HepG2 (cell line): ENCODE data around the gene IL5RA. TPM values are rescaled to one million over a fixed set of nuclear protein-coding genes. Genes with fewer than 3 reads are reported as not detected.

ENCODE experiments used
- ATAC-seq: fragments of 200-7000 bp; cut with Tn5 transposase; 3 replicates; pipeline ENCODE4 v1.9.1; 2020; ENCODE audit warnings: mild to moderate bottlenecking, moderate library complexity
- BruUV-seq: library from RNA; stranded (reverse); fragments of 400-500 nt; replicated peaks from 2 replicates; lab custom pipeline; 2021; lab: Mats Ljungman, UMichigan
- CTCF ChIA-PET: fragments of 300-600 bp; formaldehyde crosslinking; extraction: SDS; loops from one replicate; lab custom pipeline; 2021; ENCODE audit warnings: low total read pairs, inconsistent platforms, low intra/inter-chr PET ratio; lab: Yijun Ruan, JAX
- POLR2A ChIA-PET: fragments of 350-600 bp; sonication (Branson Sonifier 250); formaldehyde crosslinking; loops from one replicate; lab custom pipeline; 2020; ENCODE audit warnings: antibody characterized with exemption, inconsistent platforms; lab: Yijun Ruan, JAX
- DNase-seq: peaks from one replicate; pipeline ENCODE4 v3.0.0-alpha.2; 2015; ENCODE audit warnings: low spot score
- FAIRE-seq: peaks from 3 replicates; lab custom pipeline; 2011; peaks lifted over from hg19 to GRCh38; lab: Jason Lieb, UNC
- H2AFZ ChIP-seq: one replicate; pipeline ENCODE4 v1.6.1; 2011; ENCODE audit warnings: low read length, inconsistent platforms
- H3K27ac ChIP-seq: fragments of 300-600 bp; 3 replicates; pipeline ENCODE4 v1.8.0; 2011; ENCODE audit warnings: mixed run types, mild to moderate bottlenecking, mixed read lengths, low read length, inconsistent platforms; ENCODE audit not compliant: insufficient read depth; ENCODE audit errors: extremely low read length
- H3K27me3 ChIP-seq, 2 experiments: fragments of 200-600 bp in 1 of 2; 2 replicates in 1 of 2; 3 replicates in 1 of 2; pipeline versions ENCODE4 v1.6.0 to v1.8.0; 2011; ENCODE audit warnings: low read length in 2 of 2, mild to moderate bottlenecking in 2 of 2, moderate library complexity in 2 of 2, inconsistent platforms in 1 of 2; ENCODE audit not compliant: insufficient read depth in 2 of 2, control insufficient read depth in 1 of 2
- H3K36me3 ChIP-seq, 2 experiments: fragments of 200-600 bp in 1 of 2; replicated peaks in 1 of 2; 2 replicates in 1 of 2; 3 replicates in 1 of 2; pipeline versions ENCODE4 v1.5.1 to v1.8.0; 2011; ENCODE audit warnings: low read length in 2 of 2, inconsistent platforms in 1 of 2; ENCODE audit not compliant: insufficient read depth in 2 of 2, control insufficient read depth in 1 of 2
- H3K4me1 ChIP-seq: 2 replicates; pipeline ENCODE4 v1.5.1; 2012; ENCODE audit warnings: low read length, inconsistent platforms; ENCODE audit not compliant: insufficient read depth
- H3K4me2 ChIP-seq: 2 replicates; pipeline ENCODE4 v1.6.0; 2011; ENCODE audit warnings: low read depth, low read length, inconsistent platforms
- H3K4me3 ChIP-seq, 3 experiments: fragments of 200-600 bp in 1 of 3; sonication (generic), shearing (Covaris generic) in 1 of 3; replicated peaks in 1 of 3; 2 replicates each; pipeline ENCODE4 v1.5.1; 2011 to 2016; ENCODE audit warnings: low read length in 3 of 3, inconsistent platforms in 2 of 3, low read depth in 2 of 3, mild to moderate bottlenecking in 2 of 3, control low read depth in 1 of 3, mixed read lengths in 1 of 3; ENCODE audit not compliant: insufficient read depth in 1 of 3
- H3K79me2 ChIP-seq: one replicate; pipeline ENCODE4 v1.6.1; 2011; ENCODE audit warnings: low read length, inconsistent platforms; ENCODE audit not compliant: insufficient read depth
- H3K9ac ChIP-seq: 2 replicates; pipeline ENCODE4 v1.6.0; 2011; ENCODE audit warnings: mild to moderate bottlenecking, low read depth, low read length, inconsistent platforms; ENCODE audit not compliant: insufficient read depth
- H3K9me3 ChIP-seq: 2 replicates; pipeline ENCODE4 v1.5.1; 2012; ENCODE audit warnings: mild to moderate bottlenecking, low read length
- H4K20me1 ChIP-seq: 2 replicates; pipeline ENCODE4 v1.6.0; 2011; ENCODE audit warnings: inconsistent platforms, mild to moderate bottlenecking, low read length, moderate library complexity; ENCODE audit not compliant: insufficient read depth
- HIVEP1 ChIP-seq: sonication (generic); formaldehyde crosslinking; IDR thresholded peaks from 2 replicates; pipeline ENCODE4 v1.4.0; 2020; ENCODE audit warnings: mild to moderate bottlenecking, missing genetic modification reagents
- MED13 ChIP-seq: sonication (generic); formaldehyde crosslinking; IDR thresholded peaks from 2 replicates; pipeline ENCODE4 v1.5.0; 2020; ENCODE audit warnings: missing genetic modification reagents
- POLR2AphosphoS2 ChIP-seq: IDR thresholded peaks from 2 replicates; pipeline ENCODE4 v1.6.1; 2011; ENCODE audit warnings: low read depth, low read length, improper control_type of control experiment
- SMAD1 ChIP-seq: sonication (generic); formaldehyde crosslinking; IDR thresholded peaks from 2 replicates; pipeline ENCODE4 v1.4.0; 2020; ENCODE audit warnings: missing genetic modification reagents, low read depth, mild to moderate bottlenecking, borderline replicate concordance
- SP4 ChIP-seq: sonication (generic); formaldehyde crosslinking; IDR thresholded peaks from 2 replicates; pipeline ENCODE4 v1.8.1; 2023; ENCODE audit warnings: mild to moderate bottlenecking, missing genetic modification reagents
- ZNF550 ChIP-seq: sonication (generic); formaldehyde crosslinking; IDR thresholded peaks from 2 replicates; pipeline ENCODE4 v1.4.0; 2020; ENCODE audit warnings: mild to moderate bottlenecking, missing genetic modification reagents, borderline replicate concordance
- ZNF777 ChIP-seq: sonication (generic); formaldehyde crosslinking; IDR thresholded peaks from 2 replicates; pipeline ENCODE4 v1.4.0; 2020; ENCODE audit warnings: missing genetic modification reagents
- WGBS: methylation state at CpG from one replicate; pipeline ENCODE4 v1.1.6; 2017; ENCODE audit warnings: low lambda C conversion rate; 5-methylcytosine and 5-hydroxymethylcytosine counted together
- in situ Hi-C: cut with HindIII; loops from 2 replicates; pipeline ENCODE4 v1.10.0; 2017; ENCODE audit warnings: low pct_unique_long_range_greater_than_20kb; ENCODE audit not compliant: extremely low pct_ligation_motif_present
- intact Hi-C: fragments of 100-400 bp; cut with micrococcal nuclease; formaldehyde crosslinking; loops from one replicate; pipeline ENCODE4 v1.10.0; 2022; ENCODE audit not compliant: unreplicated experiment
- polyA plus RNA-seq, 8 experiments: library from polyadenylated mRNA; depleted of rRNA in 3 of 8; stranded (reverse) in 7 of 8; unstranded in 1 of 8; fragments of >200 nt; fragmentation: Illumina TruSeq in 4 of 8; extraction: Trizol in 4 of 8; gene quantifications; 2 replicates each; pipeline versions ENCODE4 v1.2.1 to v1.2.3, GENCODE V29; 2011 to 2016; ENCODE audit warnings: low read depth in 4 of 8, missing spikeins in 1 of 8, mixed read lengths in 1 of 8; ENCODE audit not compliant: insufficient read depth in 1 of 8
- total RNA-seq, 5 experiments: library from RNA; depleted of rRNA; stranded (reverse); fragments of >200 nt; fragmentation: Illumina TruSeq; extraction: Trizol; gene quantifications; 2 replicates each; pipeline ENCODE4 v1.2.3, GENCODE V29; 2016; ENCODE audit warnings: low read depth in 1 of 5
- TF ChIP-seq, protein P1 (sequence below): sonication (generic); formaldehyde crosslinking; IDR thresholded peaks from 2 replicates; pipeline ENCODE4 v1.5.0; 2020; ENCODE audit warnings: mild to moderate bottlenecking, low read depth, missing genetic modification reagents, borderline replicate concordance
- TF ChIP-seq, protein P2 (sequence below): sonication (generic); formaldehyde crosslinking; IDR thresholded peaks from 2 replicates; pipeline ENCODE4 v1.5.0; 2020; ENCODE audit warnings: missing genetic modification reagents

Gene IL5RA
- total and polyA plus RNA-seq, 2 of the 13 experiments (the other 11 are each of a cell fraction or from before 2014, with no cell fraction given), result not detected

DNA sequence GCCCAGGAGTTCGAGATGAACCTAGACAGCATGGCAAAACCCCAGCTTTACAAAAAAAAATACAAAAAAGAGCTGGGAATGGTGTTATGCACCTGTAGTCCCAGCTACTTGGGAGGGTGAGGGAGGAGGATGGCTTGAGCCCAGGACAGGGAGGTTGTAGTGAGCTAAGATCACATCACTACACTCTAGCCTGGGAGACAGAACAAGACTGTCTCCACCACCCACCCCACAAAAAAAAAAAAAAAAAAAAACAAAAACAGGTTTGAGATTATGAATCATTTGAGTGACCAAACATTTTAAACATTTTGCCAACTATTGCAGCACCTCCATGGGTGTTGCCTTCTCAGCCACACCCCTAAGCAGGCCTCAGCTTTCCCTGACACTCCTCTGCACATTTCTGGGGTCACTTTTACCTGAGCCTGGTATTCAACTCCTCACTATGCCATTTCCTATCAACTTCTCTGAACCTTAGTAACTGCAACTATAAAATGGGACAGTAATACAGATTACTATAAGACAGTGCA lies 41.8 kb downstream of the IL5RA start:
- ChIA-PET POLR2A (no interaction called here), CTCF (no interaction called here)
- Histone ChIP-seq H2AFZ (no peak overlapping the region), H3K27ac (no peak overlapping the region), H3K4me3 (no peak overlapping the region), H3K36me3 (no peaks in the 10 kb centered on the region), H3K9me3 (no peaks in the 10 kb centered on the region), H3K9ac (no peak overlapping the region), H3K27me3 (peaks cover 0 to 21% of the 10 kb centered on the region in 2 experiments; a peak in 2 of 5 replicates), H3K79me2 (no peaks in the 10 kb centered on the region), H4K20me1 (no peaks in the 10 kb centered on the region), H3K4me2 (no peak overlapping the region), H3K4me1 (no peaks in the 10 kb centered on the region)
- 15% methylated on average over 1 of the region's 1 CpG for WGBS
- BruUV-seq, result no TSS peak
- DNase-seq, result no peak
- intact Hi-C loops (no loop called here), in situ Hi-C loops (no loop called here)
- ATAC-seq, result no peak
- FAIRE-seq, result no peak
- TF ChIP-seq POLR2AphosphoS2, result no peak
- TF ChIP-seq ZNF550, result no peak
- no peak for TF ChIP-seq ZNF777
- TF ChIP-seq, protein P1, sequence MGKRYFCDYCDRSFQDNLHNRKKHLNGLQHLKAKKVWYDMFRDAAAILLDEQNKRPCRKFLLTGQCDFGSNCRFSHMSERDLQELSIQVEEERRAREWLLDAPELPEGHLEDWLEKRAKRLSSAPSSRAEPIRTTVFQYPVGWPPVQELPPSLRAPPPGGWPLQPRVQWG (CRISPR knock-in tag), result no peak
- TF ChIP-seq, protein P2, sequence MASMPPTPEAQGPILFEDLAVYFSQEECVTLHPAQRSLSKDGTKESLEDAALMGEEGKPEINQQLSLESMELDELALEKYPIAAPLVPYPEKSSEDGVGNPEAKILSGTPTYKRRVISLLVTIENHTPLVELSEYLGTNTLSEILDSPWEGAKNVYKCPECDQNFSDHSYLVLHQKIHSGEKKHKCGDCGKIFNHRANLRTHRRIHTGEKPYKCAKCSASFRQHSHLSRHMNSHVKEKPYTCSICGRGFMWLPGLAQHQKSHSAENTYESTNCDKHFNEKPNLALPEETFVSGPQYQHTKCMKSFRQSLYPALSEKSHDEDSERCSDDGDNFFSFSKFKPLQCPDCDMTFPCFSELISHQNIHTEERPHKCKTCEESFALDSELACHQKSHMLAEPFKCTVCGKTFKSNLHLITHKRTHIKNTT (CRISPR knock-in tag), result no peak
- TF ChIP-seq SP4 (CRISPR knock-in tag), result no peak
- TF ChIP-seq MED13 (CRISPR knock-in tag), result no peak
- TF ChIP-seq SMAD1, result no peak
- TF ChIP-seq HIVEP1, result no peak
